Prostate gland (tissue), 2 donors: ENCODE results near the gene SUFU. TPM values are rescaled to one million over a fixed set of nuclear protein-coding genes. Genes with fewer than 3 reads are reported as not detected.

Source experiments
- DNase-seq: peaks from one replicate; pipeline ENCODE4 v3.0.0-alpha.2; 2019; ENCODE audit warnings: low spot score
- H3K27ac ChIP-seq, 2 donors: fragments of 200-600 bp; sonication (generic); 2 replicates each; pipeline ENCODE4 v1.5.1; 2017 to 2019
- H3K27me3 ChIP-seq: fragments of 200-600 bp; sonication (generic); replicated peaks from 2 replicates; pipeline ENCODE4 v1.5.1; 2019; ENCODE audit not compliant: insufficient read depth
- H3K36me3 ChIP-seq, 2 donors: fragments of 200-600 bp; sonication (generic); 1 replicate in 1 of 2; 2 replicates in 1 of 2; pipeline versions ENCODE4 v1.5.1 to v1.8.1; 2017 to 2019
- H3K4me1 ChIP-seq: fragments of 200-600 bp; sonication (generic); replicated peaks from 2 replicates; pipeline ENCODE4 v1.5.1; 2019
- H3K4me3 ChIP-seq, 2 donors: fragments of 200-600 bp; sonication (generic); 2 replicates each; pipeline ENCODE4 v1.5.1; 2017 to 2019
- H3K9me3 ChIP-seq: fragments of 200-600 bp; sonication (generic); 2 replicates; pipeline ENCODE4 v1.5.1; 2017
- CTCF ChIP-seq, 4 experiments: fragments of 200-600 bp in 2 of 4; fragments of 450-650 bp in 2 of 4; sonication (generic) in 2 of 4; IDR thresholded peaks; 1 replicate in 3 of 4; 2 replicates in 1 of 4; pipeline ENCODE4 v1.5.1; 2016 to 2019; ENCODE audit warnings: antibody characterized with exemption in 4 of 4, mild to moderate bottlenecking in 2 of 4, moderate library complexity in 2 of 4
- POLR2A ChIP-seq: fragments of 450-650 bp; IDR thresholded peaks from one replicate; pipeline ENCODE4 v1.6.1; 2016; ENCODE audit warnings: antibody characterized with exemption, mild to moderate bottlenecking
- POLR2AphosphoS5 ChIP-seq: sonication (generic); formaldehyde crosslinking; IDR thresholded peaks from one replicate; pipeline ENCODE4 v1.6.1; 2017; ENCODE audit warnings: antibody characterized with exemption
- WGBS: methylation state at CpG from one replicate; pipeline ENCODE4 v1.1.5; 2018; 5-methylcytosine and 5-hydroxymethylcytosine counted together
- intact Hi-C: fragments of 100-400 bp; cut with DNase I; formaldehyde crosslinking; loops from one replicate; pipeline ENCODE4 v1.14.2; 2022
- total RNA-seq, 2 donors: library from RNA; depleted of rRNA; stranded (reverse); fragments of >200 nt; gene quantifications; one replicate each; pipeline ENCODE4 v1.1.0, GENCODE V29; 2016

The SUFU gene
- total RNA-seq, 2 donors from 2014 or later: 17.4 to 20.4 TPM

- Histone ChIP-seq H3K4me1 (no peaks in the 10 kb centered on the region), H3K9me3 (no peaks in the 10 kb centered on the region), H3K4me3 (peak overlapping the region; percentile 83 to 87), H3K36me3 (no peaks in the 10 kb centered on the region), H3K27me3 (no peaks in the 10 kb centered on the region), H3K27ac (peak overlapping the region; percentile 97 to 99)
- intact Hi-C loops: no loop called here
- TF ChIP-seq POLR2AphosphoS5: peak; percentile 98
- TF ChIP-seq CTCF (IDR thresholded peaks at IDR 0.05): peak in 1 of 4 experiments; percentile 4
- TF ChIP-seq POLR2A: peak; percentile 81
- under 1% methylated on average over 64 of the region's 77 CpGs for WGBS
- peak; percentile 99 for DNase-seq
Measured at GRCh38 chr10:102641880-102642735, 138.3 kb downstream of the SUFU start.

GRCh38 chr10:102642736-102643335 lies 139.1 kb downstream of the SUFU start:
- Histone ChIP-seq H3K4me1 (peaks cover 7% of the 10 kb centered on the region), H3K9me3 (no peaks in the 10 kb centered on the region), H3K4me3 (peak overlapping the region; percentile 83 to 87), H3K36me3 (no peaks in the 10 kb centered on the region), H3K27ac (peak overlapping the region; percentile 97 to 99), H3K27me3 (no peaks in the 10 kb centered on the region)
- whole genome bisulfite sequencing: under 1% methylated on average over 41 of the region's 45 CpGs
- peak; percentile 75 for DNase-seq
- TF ChIP-seq CTCF (IDR thresholded peaks at IDR 0.05) (no peak), POLR2A (peak; percentile 20), POLR2AphosphoS5 (peak; percentile 8)
- intact Hi-C loops: no loop called here

GRCh38 chr10:102643336-102644065 lies 139.7 kb downstream of the SUFU start:
- intact Hi-C loops: loop anchor here (2.0 kb wide), 1 partner anchor 141 kb away; the partner anchor contains the start of genes ACTR1A and SUFU
- TF ChIP-seq POLR2A: peak; percentile 77
- TF ChIP-seq CTCF (IDR thresholded peaks at IDR 0.05): no peak
- no peak for TF ChIP-seq POLR2AphosphoS5

GRCh38 chr10:102644066-102644645 lies 140.4 kb downstream of the SUFU start, which contains the start of gene TRIM8:
Gene TRIM8, plus strand, starts transcription at chr10:102644479. Its CDS starts 139 bp downstream, at chr10:102644618.
- WGBS: 0% methylated on average over 38 of the region's 80 CpGs
- Histone ChIP-seq H3K4me1 (peaks cover 17% of the 10 kb centered on the region), H3K27me3 (no peaks in the 10 kb centered on the region), H3K9me3 (no peaks in the 10 kb centered on the region), H3K27ac (peak within 1 kb of the TSS; percentile 97 to 99), H3K4me3 (peak within 1 kb of the TSS; percentile 83 to 87), H3K36me3 (no peaks in the 10 kb centered on the region)
- no peak for DNase-seq
- intact Hi-C loops: loop anchor here (2.0 kb wide), 1 partner anchor 141 kb away; the partner anchor contains the start of genes ACTR1A and SUFU
- TF ChIP-seq CTCF (IDR thresholded peaks at IDR 0.05): peak in 1 of 4 experiments; percentile 31
- no peak for TF ChIP-seq POLR2AphosphoS5

More at GRCh38 chr10:102643336-102644065, 139.7 kb downstream of the SUFU start:
- peaks cover 12% of the 10 kb centered on the region for H3K4me1 ChIP-seq
- H3K27ac ChIP-seq: peak overlapping the region; percentile 97 to 99
- no peaks in the 10 kb centered on the region for H3K9me3 ChIP-seq
- H3K27me3 ChIP-seq: no peaks in the 10 kb centered on the region
- H3K4me3 ChIP-seq: peak overlapping the region; percentile 83 to 87
- DNase-seq: peak; percentile 57
- no peaks in the 10 kb centered on the region for H3K36me3 ChIP-seq
- under 1% methylated on average over 75 of the region's 76 CpGs for WGBS
